A673 (cell line): ENCODE data around the gene PSME3IP1.

Experiments used
- EZH2 ChIP-seq: fragments of 200-600 bp; sonication (generic); IDR thresholded peaks from 2 replicates; pipeline ENCODE4 v1.6.1; 2017; ENCODE audit warnings: borderline replicate concordance, low read depth, mild to moderate bottlenecking, mixed read lengths, antibody characterized with exemption, low read length; ENCODE audit not compliant: poor library complexity, severe bottlenecking
- TF ChIP-seq, protein P1 (sequence below): fragments of 300-800, 200-600 bp; sonication (generic); conservative IDR thresholded peaks from 2 replicates; pipeline ENCODE4 v1.5.1; 2017; ENCODE audit warnings: low read depth, mild to moderate bottlenecking, antibody characterized with exemption, low read length, moderate library complexity, mixed read lengths

DNA sequence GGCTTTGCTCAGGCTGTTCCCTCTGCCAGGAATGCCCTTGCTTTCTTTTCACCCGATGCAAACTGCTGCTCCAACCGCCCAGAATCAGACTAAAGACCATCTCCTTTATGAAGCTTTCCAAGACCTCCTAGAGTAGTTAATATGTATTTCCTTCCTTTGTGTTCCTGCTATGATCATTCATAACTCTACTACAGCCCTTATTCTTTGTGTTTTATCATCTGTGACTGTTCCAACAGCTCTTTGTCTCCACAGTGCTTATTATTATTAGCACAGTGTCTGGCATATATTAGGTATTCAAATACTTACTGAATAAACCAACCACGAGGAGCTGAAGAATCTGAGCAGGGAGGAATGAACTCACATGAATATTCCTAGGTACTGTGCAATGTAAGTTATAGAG is 7.6 kb downstream of the PSME3IP1 start:
- TF ChIP-seq, protein P1, sequence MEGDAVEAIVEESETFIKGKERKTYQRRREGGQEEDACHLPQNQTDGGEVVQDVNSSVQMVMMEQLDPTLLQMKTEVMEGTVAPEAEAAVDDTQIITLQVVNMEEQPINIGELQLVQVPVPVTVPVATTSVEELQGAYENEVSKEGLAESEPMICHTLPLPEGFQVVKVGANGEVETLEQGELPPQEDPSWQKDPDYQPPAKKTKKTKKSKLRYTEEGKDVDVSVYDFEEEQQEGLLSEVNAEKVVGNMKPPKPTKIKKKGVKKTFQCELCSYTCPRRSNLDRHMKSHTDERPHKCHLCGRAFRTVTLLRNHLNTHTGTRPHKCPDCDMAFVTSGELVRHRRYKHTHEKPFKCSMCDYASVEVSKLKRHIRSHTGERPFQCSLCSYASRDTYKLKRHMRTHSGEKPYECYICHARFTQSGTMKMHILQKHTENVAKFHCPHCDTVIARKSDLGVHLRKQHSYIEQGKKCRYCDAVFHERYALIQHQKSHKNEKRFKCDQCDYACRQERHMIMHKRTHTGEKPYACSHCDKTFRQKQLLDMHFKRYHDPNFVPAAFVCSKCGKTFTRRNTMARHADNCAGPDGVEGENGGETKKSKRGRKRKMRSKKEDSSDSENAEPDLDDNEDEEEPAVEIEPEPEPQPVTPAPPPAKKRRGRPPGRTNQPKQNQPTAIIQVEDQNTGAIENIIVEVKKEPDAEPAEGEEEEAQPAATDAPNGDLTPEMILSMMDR = no peak
- no peak for TF ChIP-seq EZH2
